ENCODE results near the gene LRRC38. TPM values are rescaled to one million over a fixed set of nuclear protein-coding genes. Genes with fewer than 3 reads are reported as not detected.

The LRRC38 gene
- total and polyA plus RNA-seq, 2 of the 4 experiments (the other 2 are of a cell fraction): not detected

- dilution Hi-C loops (cut with HindIII; ENCODE audit: low sequenced_read_pairs, unreplicated experiment) (no loop called here), in situ Hi-C loops (cut with MboI; ENCODE audit: low sequenced_read_pairs) (no loop called here), intact Hi-C loops (cut with micrococcal nuclease) (no loop called here)
- Histone ChIP-seq H3K4me2 (ENCODE audit: low read depth, low read length) (no peak overlapping the region), H3K18ac (ENCODE audit: low read depth, low read length) (no peak overlapping the region), H4K5ac (ENCODE audit: low read depth, low read length) (no peak overlapping the region), H2BK5ac (ENCODE audit: low read depth, low read length, poor library complexity, severe bottlenecking) (no peak overlapping the region), H2BK20ac (ENCODE audit: low read depth, low read length) (no peak overlapping the region), H2AK9ac (replicated peaks; ENCODE audit: low read depth, low read length, poor library complexity) (no peak overlapping the region), H3K4me3 (ENCODE audit: insufficient read depth, low read depth, low read length) (no peak overlapping the region), H2AFZ (replicated peaks; ENCODE audit: low read length, poor library complexity) (no peak overlapping the region), H3K4ac (ENCODE audit: low read depth, low read length) (no peak overlapping the region), H3K79me1 (ENCODE audit: low read depth in 1 of 2, low read length in 2 of 2) (no peaks in the 10 kb centered on the region), H3K9me3 (ENCODE audit: control insufficient read depth, insufficient read depth, low read length) (peaks cover 16% of the 10 kb centered on the region; the same call in 1 of the 2 replicates), H3K36me3 (ENCODE audit: control insufficient read depth, insufficient read depth, low read length) (no peaks in the 10 kb centered on the region), H2BK120ac (ENCODE audit: low read depth, low read length) (no peak overlapping the region), H4K91ac (ENCODE audit: insufficient read depth, low read depth, low read length) (no peak overlapping the region), H2AK5ac (ENCODE audit: low read depth, low read length) (no peak overlapping the region), H2BK15ac (ENCODE audit: low read depth, low read length) (no peak overlapping the region), H3K14ac (replicated peaks; ENCODE audit: low read depth, low read length) (no peak overlapping the region), H4K8ac (ENCODE audit: low read depth in 2 of 2, low read length in 2 of 2) (no peak overlapping the region), H3K9ac (ENCODE audit: low read depth, low read length) (no peak overlapping the region), H3K27ac (ENCODE audit: insufficient read depth, low read length) (no peak overlapping the region), H3K56ac (ENCODE audit: extremely low read depth, insufficient read depth, low read length) (no peak overlapping the region), H4K20me1 (ENCODE audit: insufficient read depth, low read length) (no peaks in the 10 kb centered on the region), H3K23ac (ENCODE audit: low read depth, low read length) (no peak overlapping the region), H3K9me1 (ENCODE audit: insufficient read depth, low read length) (no peaks in the 10 kb centered on the region), H3K4me1 (ENCODE audit: control insufficient read depth, insufficient read depth, low read length) (no peaks in the 10 kb centered on the region), H3K27me3 (ENCODE audit: control insufficient read depth, insufficient read depth, low read length) (no peaks in the 10 kb centered on the region)
- ATAC-seq (ENCODE audit: low read depth) (no peak), DNase-seq (no peak)
- ChIA-PET CTCF (no interaction called here), POLR2A (ENCODE audit: unreplicated experiment) (no interaction called here)
- 90% methylated on average over 6 of the region's 13 CpGs; no CpG with 5 or more reads in 1 of the 2 experiments for WGBS, 2 experiments (ENCODE audit: extremely low coverage in 2 of 2, insufficient read length in 1 of 2)
- TF ChIP-seq NFE2L2 (IDR thresholded peaks at IDR 0.05; ENCODE audit: low read depth, low read length): no peak
- no peak for TF ChIP-seq MAFK (IDR thresholded peaks at IDR 0.05; ENCODE audit: low read depth, low read length)
- TF ChIP-seq RCOR1 (IDR thresholded peaks at IDR 0.05; ENCODE audit: insufficient replicate concordance, low read length): no peak
- no TSS peak for BruUV-seq (replicated peaks)
These were observed 83.3 kb downstream of the LRRC38 start for GRCh38 chr1:13430495-13430894.

Other genes starting within 250 kb of the LRRC38 start
- gene PRAMEF8, start 228.9 kb downstream of the LRRC38 start, total RNA-seq (2012; rRNA removed): not detected in 2 replicates
- gene PRAMEF8, start 228.9 kb downstream of the LRRC38 start, polyA plus RNA-seq (2012; rRNA removed): not detected in 2 replicates
- gene PRAMEF33, start 210.5 kb downstream of the LRRC38 start, total RNA-seq (2012; rRNA removed): not detected in 2 replicates
- not detected in 2 replicates for gene PRAMEF33, start 210.5 kb downstream of the LRRC38 start, polyA plus RNA-seq (2012; rRNA removed)
- gene PRAMEF15, start 198.4 kb downstream of the LRRC38 start, total RNA-seq (2012; rRNA removed): not detected in 2 replicates
- gene PRAMEF15, start 198.4 kb downstream of the LRRC38 start, polyA plus RNA-seq (2012; rRNA removed): not detected in 2 replicates
- not detected in 2 replicates for gene PRAMEF14, start 166.9 kb downstream of the LRRC38 start, total RNA-seq (2012; rRNA removed)
- not detected in 2 replicates for gene PRAMEF14, start 166.9 kb downstream of the LRRC38 start, polyA plus RNA-seq (2012; rRNA removed)
- not detected in 2 replicates for gene PRAMEF19, start 142.1 kb downstream of the LRRC38 start, total RNA-seq (2012; rRNA removed)
- gene PRAMEF19, start 142.1 kb downstream of the LRRC38 start, polyA plus RNA-seq (2012; rRNA removed): not detected in 2 replicates
- gene PRAMEF17, start 124.4 kb downstream of the LRRC38 start, total RNA-seq (2012; rRNA removed): not detected in 2 replicates
- gene PRAMEF17, start 124.4 kb downstream of the LRRC38 start, polyA plus RNA-seq (2012; rRNA removed): not detected in 2 replicates
- not detected in 2 replicates for gene PRAMEF20, start 103.6 kb downstream of the LRRC38 start, total RNA-seq (2012; rRNA removed)
- not detected in 2 replicates for gene PRAMEF20, start 103.6 kb downstream of the LRRC38 start, polyA plus RNA-seq (2012; rRNA removed)
- not detected in 2 replicates for gene PDPN, start 69.8 kb upstream of the LRRC38 start, total RNA-seq (2012; rRNA removed)
- gene PDPN, start 69.8 kb upstream of the LRRC38 start, polyA plus RNA-seq (2012; rRNA removed): 0.16 and 0.31 TPM in 2 replicates
- 3.4 and 4.7 TPM in 2 replicates for gene PRDM2, start 186.2 kb upstream of the LRRC38 start, total RNA-seq (2012; rRNA removed)
- 8.4 and 8.9 TPM in 2 replicates for gene PRDM2, start 186.2 kb upstream of the LRRC38 start, polyA plus RNA-seq (2012; rRNA removed)